HepG2 (cell line): Measurements from ENCODE around the gene SMYD4. TPM values are rescaled to one million over a fixed set of nuclear protein-coding genes. Genes with fewer than 3 reads are reported as not detected.

ENCODE experiments used
- ARNT2 ChIP-seq: sonication (generic); formaldehyde crosslinking; IDR thresholded peaks from 2 replicates; pipeline ENCODE4 v1.8.0; 2022; ENCODE audit warnings: mild to moderate bottlenecking, low read depth, missing genetic modification reagents, moderate library complexity
- E2F1 ChIP-seq: sonication (generic); formaldehyde crosslinking; IDR thresholded peaks from 2 replicates; pipeline ENCODE4 v1.5.0; 2020; ENCODE audit warnings: missing genetic modification reagents
- E2F5 ChIP-seq: sonication (generic); formaldehyde crosslinking; conservative IDR thresholded peaks from 2 replicates; pipeline ENCODE4 v1.4.0; 2020; ENCODE audit warnings: missing genetic modification reagents
- HMGXB3 ChIP-seq: sonication (generic); formaldehyde crosslinking; IDR thresholded peaks from 2 replicates; pipeline ENCODE4 v1.4.0; 2020; ENCODE audit warnings: missing genetic modification reagents, borderline replicate concordance
- KLF15 ChIP-seq: sonication (generic); formaldehyde crosslinking; IDR thresholded peaks from 2 replicates; pipeline ENCODE4 v1.8.1; 2023; ENCODE audit warnings: borderline replicate concordance, mild to moderate bottlenecking, inconsistent platforms, missing genetic modification reagents, mixed read lengths
- LCORL ChIP-seq, 2 experiments: fragments of 450-650 bp in 1 of 2; sonication (generic) in 1 of 2; formaldehyde crosslinking in 1 of 2; IDR thresholded peaks; 2 replicates each; pipeline versions ENCODE4 v1.5.0 to v1.6.1; 2017 to 2020; ENCODE audit warnings: antibody characterized with exemption in 1 of 2, missing genetic modification reagents in 1 of 2
- RARG ChIP-seq: sonication (generic); formaldehyde crosslinking; IDR thresholded peaks from 2 replicates; pipeline ENCODE4 v1.4.0; 2020; ENCODE audit warnings: low read depth, mild to moderate bottlenecking, missing genetic modification reagents
- SOX6 ChIP-seq, 2 experiments: fragments of 450-650 bp in 1 of 2; sonication (generic) in 1 of 2; formaldehyde crosslinking in 1 of 2; IDR thresholded peaks; 2 replicates each; pipeline versions ENCODE4 v1.4.0 to v1.6.1; 2017 to 2020; ENCODE audit warnings: antibody characterized with exemption in 1 of 2, mild to moderate bottlenecking in 1 of 2, missing genetic modification reagents in 1 of 2
- ZNF296 ChIP-seq: sonication (generic); formaldehyde crosslinking; conservative IDR thresholded peaks from 2 replicates; pipeline ENCODE4 v1.5.0; 2020; ENCODE audit warnings: mild to moderate bottlenecking, missing genetic modification reagents
- ZNF317 ChIP-seq: sonication (generic); formaldehyde crosslinking; IDR thresholded peaks from 2 replicates; pipeline ENCODE4 v1.5.0; 2020; ENCODE audit warnings: mild to moderate bottlenecking, missing genetic modification reagents
- ZNF7 ChIP-seq: IDR thresholded peaks from 2 replicates; pipeline ENCODE4 v1.6.1; 2016; ENCODE audit warnings: missing biosample characterization, missing genetic modification reagents
- polyA plus RNA-seq, 8 experiments: library from polyadenylated mRNA; depleted of rRNA in 3 of 8; stranded (reverse) in 7 of 8; unstranded in 1 of 8; fragments of >200 nt; fragmentation: Illumina TruSeq in 4 of 8; extraction: Trizol in 4 of 8; gene quantifications; 2 replicates each; pipeline versions ENCODE4 v1.2.1 to v1.2.3, GENCODE V29; 2011 to 2016; ENCODE audit warnings: low read depth in 4 of 8, missing spikeins in 1 of 8, mixed read lengths in 1 of 8; ENCODE audit not compliant: insufficient read depth in 1 of 8
- total RNA-seq, 5 experiments: library from RNA; depleted of rRNA; stranded (reverse); fragments of >200 nt; fragmentation: Illumina TruSeq; extraction: Trizol; gene quantifications; 2 replicates each; pipeline ENCODE4 v1.2.3, GENCODE V29; 2016; ENCODE audit warnings: low read depth in 1 of 5
- TF ChIP-seq, protein P1 (sequence below): sonication (generic); formaldehyde crosslinking; IDR thresholded peaks from 2 replicates; pipeline ENCODE4 v1.4.0; 2020; ENCODE audit warnings: missing genetic modification reagents
- TF ChIP-seq, protein P2 (sequence below): sonication (generic); formaldehyde crosslinking; conservative IDR thresholded peaks from 2 replicates; pipeline ENCODE4 v1.8.1; 2023; ENCODE audit warnings: missing genetic modification reagents
- TF ChIP-seq, protein P3 (sequence below): sonication (generic); formaldehyde crosslinking; IDR thresholded peaks from 2 replicates; pipeline ENCODE4 v1.4.0; 2020; ENCODE audit warnings: low read depth, mild to moderate bottlenecking, missing genetic modification reagents
- TF ChIP-seq, protein P4 (sequence below): sonication (generic); formaldehyde crosslinking; conservative IDR thresholded peaks from 2 replicates; pipeline ENCODE4 v1.4.0; 2020; ENCODE audit warnings: missing genetic modification reagents

SMYD4 gene
- total and polyA plus RNA-seq, 2 of the 13 experiments (the other 11 are each of a cell fraction or from before 2014, with no cell fraction given): 7.4 to 11.3 TPM

DNA sequence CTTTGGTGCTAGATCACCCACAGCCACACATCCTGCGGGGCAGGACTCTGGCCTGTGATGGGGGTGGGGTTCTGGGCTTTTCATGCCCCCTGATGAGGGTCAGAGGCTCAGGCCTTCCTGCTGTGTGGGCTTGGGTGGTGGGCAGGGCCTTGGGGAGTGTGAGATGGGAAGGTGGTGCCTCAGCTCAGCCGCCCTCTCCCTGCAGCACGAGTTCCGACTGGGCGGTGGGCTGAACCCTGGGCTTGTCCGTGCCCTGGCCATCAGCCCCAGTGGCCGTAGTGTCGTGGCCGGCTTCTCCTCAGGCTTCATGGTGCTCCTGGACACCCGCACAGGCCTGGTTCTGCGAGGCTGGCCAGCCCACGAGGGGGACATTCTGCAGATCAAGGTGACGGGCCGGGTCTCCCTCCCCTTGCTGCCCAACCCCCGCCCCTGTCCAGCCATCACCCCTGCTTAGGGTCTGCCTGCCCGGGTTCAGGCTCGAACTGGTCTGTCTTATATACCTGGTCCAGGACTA, 93.8 kb downstream of the SMYD4 start (continued):
- TF ChIP-seq, protein P1, sequence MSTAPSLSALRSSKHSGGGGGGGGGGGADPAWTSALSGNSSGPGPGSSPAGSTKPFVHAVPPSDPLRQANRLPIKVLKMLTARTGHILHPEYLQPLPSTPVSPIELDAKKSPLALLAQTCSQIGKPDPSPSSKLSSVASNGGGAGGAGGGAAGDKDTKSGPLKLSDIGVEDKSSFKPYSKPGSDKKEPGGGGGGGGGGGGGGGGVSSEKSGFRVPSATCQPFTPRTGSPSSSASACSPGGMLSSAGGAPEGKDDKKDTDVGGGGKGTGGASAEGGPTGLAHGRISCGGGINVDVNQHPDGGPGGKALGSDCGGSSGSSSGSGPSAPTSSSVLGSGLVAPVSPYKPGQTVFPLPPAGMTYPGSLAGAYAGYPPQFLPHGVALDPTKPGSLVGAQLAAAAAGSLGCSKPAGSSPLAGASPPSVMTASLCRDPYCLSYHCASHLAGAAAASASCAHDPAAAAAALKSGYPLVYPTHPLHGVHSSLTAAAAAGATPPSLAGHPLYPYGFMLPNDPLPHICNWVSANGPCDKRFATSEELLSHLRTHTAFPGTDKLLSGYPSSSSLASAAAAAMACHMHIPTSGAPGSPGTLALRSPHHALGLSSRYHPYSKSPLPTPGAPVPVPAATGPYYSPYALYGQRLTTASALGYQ: no peak
- no peak for TF ChIP-seq HMGXB3 (CRISPR knock-in tag)
- no peak for TF ChIP-seq E2F1 (CRISPR knock-in tag)
- TF ChIP-seq ZNF317 (CRISPR knock-in tag): no peak
- TF ChIP-seq SOX6 (IDR thresholded peaks at IDR 0.05): no peak
- no peak for TF ChIP-seq SOX6 (CRISPR knock-in tag; IDR thresholded peaks at IDR 0.05)
- TF ChIP-seq, protein P2, sequence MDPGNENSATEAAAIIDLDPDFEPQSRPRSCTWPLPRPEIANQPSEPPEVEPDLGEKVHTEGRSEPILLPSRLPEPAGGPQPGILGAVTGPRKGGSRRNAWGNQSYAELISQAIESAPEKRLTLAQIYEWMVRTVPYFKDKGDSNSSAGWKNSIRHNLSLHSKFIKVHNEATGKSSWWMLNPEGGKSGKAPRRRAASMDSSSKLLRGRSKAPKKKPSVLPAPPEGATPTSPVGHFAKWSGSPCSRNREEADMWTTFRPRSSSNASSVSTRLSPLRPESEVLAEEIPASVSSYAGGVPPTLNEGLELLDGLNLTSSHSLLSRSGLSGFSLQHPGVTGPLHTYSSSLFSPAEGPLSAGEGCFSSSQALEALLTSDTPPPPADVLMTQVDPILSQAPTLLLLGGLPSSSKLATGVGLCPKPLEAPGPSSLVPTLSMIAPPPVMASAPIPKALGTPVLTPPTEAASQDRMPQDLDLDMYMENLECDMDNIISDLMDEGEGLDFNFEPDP (CRISPR knock-in tag): no peak
- TF ChIP-seq, protein P3, sequence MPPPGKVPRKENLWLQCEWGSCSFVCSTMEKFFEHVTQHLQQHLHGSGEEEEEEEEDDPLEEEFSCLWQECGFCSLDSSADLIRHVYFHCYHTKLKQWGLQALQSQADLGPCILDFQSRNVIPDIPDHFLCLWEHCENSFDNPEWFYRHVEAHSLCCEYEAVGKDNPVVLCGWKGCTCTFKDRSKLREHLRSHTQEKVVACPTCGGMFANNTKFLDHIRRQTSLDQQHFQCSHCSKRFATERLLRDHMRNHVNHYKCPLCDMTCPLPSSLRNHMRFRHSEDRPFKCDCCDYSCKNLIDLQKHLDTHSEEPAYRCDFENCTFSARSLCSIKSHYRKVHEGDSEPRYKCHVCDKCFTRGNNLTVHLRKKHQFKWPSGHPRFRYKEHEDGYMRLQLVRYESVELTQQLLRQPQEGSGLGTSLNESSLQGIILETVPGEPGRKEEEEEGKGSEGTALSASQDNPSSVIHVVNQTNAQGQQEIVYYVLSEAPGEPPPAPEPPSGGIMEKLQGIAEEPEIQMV (CRISPR knock-in tag): 0 out of 2 replicates have a peak, but pooled peaks have one; percentile 24
- TF ChIP-seq E2F5 (CRISPR knock-in tag): no peak
- TF ChIP-seq KLF15 (CRISPR knock-in tag): no peak
- TF ChIP-seq LCORL (IDR thresholded peaks at IDR 0.05): no peak
- TF ChIP-seq LCORL (CRISPR knock-in tag; IDR thresholded peaks at IDR 0.05): no peak; the same call in 1 of the 2 replicates
- 0 out of 2 replicates have a peak, but pooled peaks have one; percentile 1 for TF ChIP-seq RARG (CRISPR knock-in tag)
- no peak for TF ChIP-seq ZNF7 (CRISPR knock-in tag)
- no peak for TF ChIP-seq ARNT2 (CRISPR knock-in tag)
- no peak for TF ChIP-seq ZNF296 (CRISPR knock-in tag)
- TF ChIP-seq, protein P4, sequence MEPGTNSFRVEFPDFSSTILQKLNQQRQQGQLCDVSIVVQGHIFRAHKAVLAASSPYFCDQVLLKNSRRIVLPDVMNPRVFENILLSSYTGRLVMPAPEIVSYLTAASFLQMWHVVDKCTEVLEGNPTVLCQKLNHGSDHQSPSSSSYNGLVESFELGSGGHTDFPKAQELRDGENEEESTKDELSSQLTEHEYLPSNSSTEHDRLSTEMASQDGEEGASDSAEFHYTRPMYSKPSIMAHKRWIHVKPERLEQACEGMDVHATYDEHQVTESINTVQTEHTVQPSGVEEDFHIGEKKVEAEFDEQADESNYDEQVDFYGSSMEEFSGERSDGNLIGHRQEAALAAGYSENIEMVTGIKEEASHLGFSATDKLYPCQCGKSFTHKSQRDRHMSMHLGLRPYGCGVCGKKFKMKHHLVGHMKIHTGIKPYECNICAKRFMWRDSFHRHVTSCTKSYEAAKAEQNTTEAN: no peak
